Stimulated activated naive CD8-positive, alpha-beta T cell treated with anti-CD3 and anti-CD28 coated beads, Interleukin-15, amount 100 ng/mL, for 72 hours (primary cell): ENCODE data around the gene LIPA.
A peak's percentile ranks its signal among the peaks of the same experiment; 100 is the strongest.
"Not testable (repeated sequence)": the region's sequence is repeated elsewhere in the genome, so short reads cannot be mapped to it uniquely, and the experiment has no call there.

Experiments used
- ATAC-seq: fragments of 150-1000 bp; cut with Tn5 transposase; 2 replicates; pipeline ENCODE4 v1.10.0; 2021; ENCODE audit warnings: mild to moderate bottlenecking, moderate library complexity
- DNase-seq, 2 donors: peaks; one replicate each; pipeline ENCODE4 v3.0.0; 2021 to 2022
- H3K27ac Mint-ChIP-seq, 2 donors: one replicate each; pipeline ENCODE4 v1.8.0; 2022; ENCODE audit warnings: mild to moderate bottlenecking in 2 of 2, mixed read lengths in 2 of 2, moderate library complexity in 2 of 2
- H3K27me3 Mint-ChIP-seq: one replicate; pipeline ENCODE4 v1.8.0; 2022; ENCODE audit warnings: mixed read lengths
- H3K4me1 Mint-ChIP-seq: one replicate; pipeline ENCODE4 v1.8.0; 2022; ENCODE audit warnings: mild to moderate bottlenecking, mixed read lengths
- H3K4me3 Mint-ChIP-seq, 2 donors: one replicate each; pipeline ENCODE4 v1.8.0; 2022; ENCODE audit warnings: mild to moderate bottlenecking in 2 of 2, mixed read lengths in 2 of 2, moderate library complexity in 1 of 2
- H3K9me3 Mint-ChIP-seq, 2 donors: one replicate each; pipeline ENCODE4 v1.8.0; 2022; ENCODE audit warnings: mixed read lengths in 2 of 2

LIPA gene

GRCh38 chr10:89251409-89252224, at the start of gene LIPA:
LIPA (minus strand) TSS chr10:89251775; CDS start chr10:89247648, 4,127 bp downstream.
- peaks cover 49% of the 10 kb centered on the region for H3K4me1 Mint-ChIP-seq
- H3K27me3 Mint-ChIP-seq: peaks cover 5% of the 10 kb centered on the region
- H3K4me3 Mint-ChIP-seq: peak within 1 kb of the TSS; percentile 86 to 92

GRCh38 chr10:89301232-89301631, 49.7 kb upstream of the LIPA start:
- ATAC-seq (peak; percentile 59), DNase-seq (no peak)
- peak overlapping the region; percentile 91 to 96 for H3K27ac Mint-ChIP-seq
- peaks cover 9 to 20% of the 10 kb centered on the region in 2 donors for H3K9me3 Mint-ChIP-seq
- H3K4me3 Mint-ChIP-seq: peak overlapping the region; percentile 78 to 82
- H3K27me3 Mint-ChIP-seq: no peaks in the 10 kb centered on the region
- H3K4me1 Mint-ChIP-seq: peaks cover 44% of the 10 kb centered on the region

More at GRCh38 chr10:89251409-89252224, at the start of gene LIPA:
- peak; percentile 94 to 96 for DNase-seq
- peak; percentile 97 for ATAC-seq
- Mint-ChIP-seq H3K9me3 (peaks cover 17 to 30% of the 10 kb centered on the region in 2 donors), H3K27ac (peak within 1 kb of the TSS; percentile 82 to 94)

GRCh38 chr10:89299031-89299430, 47.5 kb upstream of the LIPA start:
- Mint-ChIP-seq H3K27me3 (no peaks in the 10 kb centered on the region), H3K4me3 (no peak overlapping the region), H3K27ac (no peak overlapping the region), H3K9me3 (peaks cover 4 to 16% of the 10 kb centered on the region in 2 donors), H3K4me1 (peaks cover 62% of the 10 kb centered on the region)
- ATAC-seq (no peak), DNase-seq (no peak)

GRCh38 chr10:89297791-89298190, 46.2 kb upstream of the LIPA start:
- Mint-ChIP-seq H3K27me3 (no peaks in the 10 kb centered on the region), H3K4me1 (peaks cover 56% of the 10 kb centered on the region), H3K4me3 (no peak overlapping the region), H3K27ac (peak overlapping the region in 1 of 2 donors; percentile 44), H3K9me3 (peaks cover 0 to 16% of the 10 kb centered on the region in 2 donors)
- DNase-seq (no peak), ATAC-seq (no peak)

GRCh38 chr10:89297356-89297755, 45.8 kb upstream of the LIPA start:
- Mint-ChIP-seq H3K27me3 (no peaks in the 10 kb centered on the region), H3K9me3 (peaks cover 0 to 16% of the 10 kb centered on the region in 2 donors), H3K4me1 (peaks cover 52% of the 10 kb centered on the region), H3K27ac (no peak overlapping the region), H3K4me3 (no peak overlapping the region)
- ATAC-seq (no peak), DNase-seq (no peak)

- DNase-seq: no peak
- H3K27ac Mint-ChIP-seq: no peak overlapping the region
- peaks cover 42% of the 10 kb centered on the region for H3K4me1 Mint-ChIP-seq
- peak overlapping the region in 1 of 2 donors; percentile 32 for H3K4me3 Mint-ChIP-seq
- H3K27me3 Mint-ChIP-seq: no peaks in the 10 kb centered on the region
- H3K9me3 Mint-ChIP-seq: peaks cover 0 to 16% of the 10 kb centered on the region in 2 donors
- no peak for ATAC-seq
Measured at GRCh38 chr10:89296220-89296648, 44.7 kb upstream of the LIPA start.

- H3K27ac Mint-ChIP-seq: no peak overlapping the region
- H3K4me1 Mint-ChIP-seq: peaks cover 35% of the 10 kb centered on the region
- peaks cover 0 to 16% of the 10 kb centered on the region in 2 donors for H3K9me3 Mint-ChIP-seq
- DNase-seq (no peak), ATAC-seq (peak; percentile 89)
- H3K4me3 Mint-ChIP-seq: peak overlapping the region in 1 of 2 donors; percentile 32
- no peaks in the 10 kb centered on the region for H3K27me3 Mint-ChIP-seq
Measured at GRCh38 chr10:89295597-89295996, 44.0 kb upstream of the LIPA start.

- peak overlapping the region in 1 of 2 donors; percentile 27 for H3K4me3 Mint-ChIP-seq
- H3K4me1 Mint-ChIP-seq: peaks cover 35% of the 10 kb centered on the region
- ATAC-seq (no peak), DNase-seq (no peak)
- no peaks in the 10 kb centered on the region for H3K27me3 Mint-ChIP-seq
- peak overlapping the region; percentile 7 to 20 for H3K27ac Mint-ChIP-seq
- H3K9me3 Mint-ChIP-seq: peaks cover 0 to 16% of the 10 kb centered on the region in 2 donors
Measured at GRCh38 chr10:89294721-89295239, 43.2 kb upstream of the LIPA start.

- H3K27me3 Mint-ChIP-seq: peaks cover 18% of the 10 kb centered on the region
- DNase-seq, H3K4me1 Mint-ChIP-seq, ATAC-seq, H3K9me3 Mint-ChIP-seq, H3K4me3 Mint-ChIP-seq: not testable (repeated sequence)
- peak overlapping the region in 1 of 2 donors; percentile 15 for H3K27ac Mint-ChIP-seq
Measured at GRCh38 chr10:89285303-89285702, 33.7 kb upstream of the LIPA start.

- not testable (repeated sequence) for DNase-seq, H3K9me3 Mint-ChIP-seq, H3K4me1 Mint-ChIP-seq, ATAC-seq, H3K27ac Mint-ChIP-seq, H3K4me3 Mint-ChIP-seq
- peaks cover 18% of the 10 kb centered on the region for H3K27me3 Mint-ChIP-seq
Measured at GRCh38 chr10:89284711-89285110, 33.1 kb upstream of the LIPA start.

GRCh38 chr10:89283936-89284475, 32.4 kb upstream of the LIPA start:
- DNase-seq: no peak
- Mint-ChIP-seq H3K4me1 (no peaks in the 10 kb centered on the region), H3K27ac (no peak overlapping the region), H3K9me3 (no peaks in the 10 kb centered on the region), H3K27me3 (peaks cover 18% of the 10 kb centered on the region), H3K4me3 (no peak overlapping the region)
- ATAC-seq: no peak

- ATAC-seq (no peak), DNase-seq (no peak)
- no peaks in the 10 kb centered on the region for H3K4me1 Mint-ChIP-seq
- H3K4me3 Mint-ChIP-seq: no peak overlapping the region
- no peak overlapping the region for H3K27ac Mint-ChIP-seq
- no peaks in the 10 kb centered on the region for H3K9me3 Mint-ChIP-seq
- peaks cover 18% of the 10 kb centered on the region for H3K27me3 Mint-ChIP-seq
Measured at GRCh38 chr10:89283025-89283935, 31.7 kb upstream of the LIPA start.

- Mint-ChIP-seq H3K27me3 (peaks cover 18% of the 10 kb centered on the region), H3K9me3 (no peaks in the 10 kb centered on the region), H3K4me1 (no peaks in the 10 kb centered on the region), H3K4me3 (no peak overlapping the region), H3K27ac (no peak overlapping the region)
- no peak for ATAC-seq
- no peak for DNase-seq
Measured at GRCh38 chr10:89281606-89282395, 30.2 kb upstream of the LIPA start.

GRCh38 chr10:89280508-89280907, 28.9 kb upstream of the LIPA start:
- no peak for ATAC-seq
- H3K27ac Mint-ChIP-seq: no peak overlapping the region
- no peaks in the 10 kb centered on the region for H3K9me3 Mint-ChIP-seq
- no peak for DNase-seq
- no peaks in the 10 kb centered on the region for H3K4me1 Mint-ChIP-seq
- peaks cover 11% of the 10 kb centered on the region for H3K27me3 Mint-ChIP-seq
- H3K4me3 Mint-ChIP-seq: no peak overlapping the region
